Transverse colon (tissue), 4 donors: ENCODE results near the gene WDR5. TPM values are rescaled to one million over a fixed set of nuclear protein-coding genes. Genes with fewer than 3 reads are reported as not detected.
"Not testable (repeated sequence)": the region's sequence is repeated elsewhere in the genome, so short reads cannot be mapped to it uniquely, and the experiment has no call there.

Experiments used
- DNase-seq: peaks from one replicate; pipeline ENCODE4 v3.0.0-alpha.2; 2019
- H3K27ac ChIP-seq, 4 donors: fragments of 200-600 bp; sonication (generic); 2 replicates each; pipeline ENCODE4 v1.5.1; 2016 to 2018; ENCODE audit warnings: inconsistent platforms in 4 of 4
- H3K27me3 ChIP-seq: fragments of 200-600 bp; sonication (generic); 2 replicates; pipeline ENCODE4 v1.5.1; 2017; ENCODE audit warnings: inconsistent platforms
- H3K36me3 ChIP-seq, 4 donors: fragments of 200-600 bp; sonication (generic); 2 replicates each; pipeline ENCODE4 v1.5.1; 2017 to 2019; ENCODE audit warnings: inconsistent platforms in 4 of 4
- H3K4me1 ChIP-seq, 4 donors: fragments of 200-600 bp; sonication (generic); 2 replicates each; pipeline ENCODE4 v1.5.1; 2017 to 2020; ENCODE audit warnings: inconsistent platforms in 4 of 4
- H3K4me3 ChIP-seq, 4 donors: fragments of 200-600 bp; sonication (generic); 1 replicate in 1 of 4; 2 replicates in 3 of 4; pipeline versions ENCODE4 v1.5.1 to v1.6.1; 2017 to 2019; ENCODE audit warnings: inconsistent platforms in 4 of 4
- H3K9me3 ChIP-seq, 2 donors: fragments of 200-600 bp; sonication (generic); 2 replicates each; pipeline ENCODE4 v1.5.1; 2017 to 2019; ENCODE audit warnings: inconsistent platforms in 2 of 2
- CTCF ChIP-seq, 5 experiments: fragments of 200-600 bp in 3 of 5; fragments of 450-650 bp in 2 of 5; sonication (generic) in 3 of 5; IDR thresholded peaks; 1 replicate in 2 of 5; 2 replicates in 3 of 5; pipeline ENCODE4 v1.5.1; 2016 to 2017; ENCODE audit warnings: antibody characterized with exemption in 5 of 5, inconsistent platforms in 3 of 5, mild to moderate bottlenecking in 2 of 5, moderate library complexity in 1 of 5
- EP300 ChIP-seq: sonication (generic); formaldehyde crosslinking; IDR thresholded peaks from one replicate; pipeline ENCODE4 v1.6.1; 2017; ENCODE audit warnings: antibody characterized with exemption, low read depth
- POLR2A ChIP-seq: fragments of 450-650 bp; IDR thresholded peaks from one replicate; pipeline ENCODE4 v1.6.1; 2016; ENCODE audit warnings: antibody characterized with exemption, mild to moderate bottlenecking, moderate library complexity
- POLR2AphosphoS5 ChIP-seq, 3 donors: sonication (generic); formaldehyde crosslinking; IDR thresholded peaks; one replicate each; pipeline ENCODE4 v1.6.1; 2016; ENCODE audit warnings: antibody characterized with exemption in 3 of 3
- WGBS, 2 donors: methylation state at CpG; one replicate each; pipeline ENCODE4 v1.1.5; 2018; ENCODE audit warnings: low coverage in 1 of 2; 5-methylcytosine and 5-hydroxymethylcytosine counted together
- in situ Hi-C, 4 donors: fragments of 200-750 bp; cut with MboI; loops; one replicate each; pipeline versions ENCODE4 v1.15.0 to v1.15.1; 2017; ENCODE audit warnings: low sequenced_read_pairs in 3 of 4, low pct_ligation_motif_present in 1 of 4, low pct_unique_long_range_greater_than_20kb in 1 of 4
- intact Hi-C: fragments of 100-400 bp; cut with DNase I; formaldehyde crosslinking; loops from one replicate; pipeline ENCODE4 v1.15.1; 2023; ENCODE audit warnings: low total_unique reads
- total RNA-seq, 4 donors: library from RNA; depleted of rRNA; stranded (reverse); fragments of >200 nt; gene quantifications; one replicate each; pipeline ENCODE4 v1.1.0, GENCODE V29; 2016

Gene WDR5
- total RNA-seq, 4 donors from 2014 or later, result 8.2 to 95.7 (median 16.3) TPM

GRCh38 chr9:134111064-134111463, 24.8 kb upstream of the WDR5 start:
- TF ChIP-seq EP300 (no peak), POLR2AphosphoS5 (IDR thresholded peaks at IDR 0.05) (no peak), CTCF (IDR thresholded peaks at IDR 0.05) (no peak)
- intact Hi-C loops, result no loop called here
- H3K27me3 ChIP-seq, result peaks cover 17% of the 10 kb centered on the region
- DNase-seq, result no peak
- H3K36me3 ChIP-seq, result no peaks in the 10 kb centered on the region
- no peaks in the 10 kb centered on the region for H3K4me1 ChIP-seq
- H3K9me3 ChIP-seq, result no peaks in the 10 kb centered on the region
- H3K4me3 ChIP-seq, result no peak overlapping the region
- no peak overlapping the region for H3K27ac ChIP-seq
- in situ Hi-C loops, result loop anchor here in 2 of 4 donors (25.0 kb wide), 1 partner anchor 324 kb away; no protein-coding TSS in a partner anchor
- 73 to 80% methylated on average over 5 to 9 of the region's 9 CpGs for WGBS, 2 donors

GRCh38 chr9:134112561-134112960, 23.3 kb upstream of the WDR5 start:
- WGBS, 2 donors, result 76 to 79% methylated on average over 6 of the region's 6 CpGs
- no peaks in the 10 kb centered on the region for H3K36me3 ChIP-seq

GRCh38 chr9:134118972-134119371, 16.9 kb upstream of the WDR5 start:
- H3K27me3 ChIP-seq, H3K9me3 ChIP-seq, DNase-seq, H3K27ac ChIP-seq, H3K36me3 ChIP-seq, intact Hi-C loops, H3K4me1 ChIP-seq, H3K4me3 ChIP-seq: not testable (repeated sequence)
- in situ Hi-C loops, result loop anchor here in 2 of 4 donors (25.0 kb wide), 1 partner anchor 332 kb away; no protein-coding TSS in a partner anchor
- WGBS, 2 donors, result 100% methylated on average over 16 of the region's 26 CpGs; no CpG with 5 or more reads in 1 of the 2 donors

More at GRCh38 chr9:134112561-134112960, 23.3 kb upstream of the WDR5 start:
- in situ Hi-C loops (loop anchor here in 2 of 4 donors (25.0 kb wide), 1 partner anchor 325 kb away; no protein-coding TSS in a partner anchor), intact Hi-C loops (no loop called here)
- Histone ChIP-seq H3K27ac (no peak overlapping the region), H3K4me1 (no peaks in the 10 kb centered on the region), H3K9me3 (no peaks in the 10 kb centered on the region), H3K27me3 (peaks cover 3% of the 10 kb centered on the region), H3K4me3 (no peak overlapping the region)
- no peak for DNase-seq
- no peak for TF ChIP-seq CTCF (IDR thresholded peaks at IDR 0.05)
- no peak for TF ChIP-seq EP300
- no peak for TF ChIP-seq POLR2A
- TF ChIP-seq POLR2AphosphoS5 (IDR thresholded peaks at IDR 0.05), result no peak

- DNase-seq, result no peak
- 62 to 65% methylated on average over 6 to 10 of the region's 10 CpGs for WGBS, 2 donors
- H3K9me3 ChIP-seq, result no peaks in the 10 kb centered on the region
- TF ChIP-seq CTCF (IDR thresholded peaks at IDR 0.05) (no peak), POLR2A (no peak), EP300 (no peak), POLR2AphosphoS5 (IDR thresholded peaks at IDR 0.05) (no peak)
- H3K4me3 ChIP-seq, result no peak overlapping the region
- no peaks in the 10 kb centered on the region for H3K36me3 ChIP-seq
- intact Hi-C loops, result no loop called here
- no peaks in the 10 kb centered on the region for H3K4me1 ChIP-seq
- no peaks in the 10 kb centered on the region for H3K27me3 ChIP-seq
- in situ Hi-C loops, result loop anchor here in 2 of 4 donors (25.0 kb wide), 1 partner anchor 336 kb away; no protein-coding TSS in a partner anchor
- no peak overlapping the region for H3K27ac ChIP-seq
These were observed 12.1 kb upstream of the WDR5 start for GRCh38 chr9:134123764-134124128.
